ENCODE data around the gene KIF1B.
"Not testable (repeated sequence)": the region's sequence is repeated elsewhere in the genome, so short reads cannot be mapped to it uniquely, and the experiment has no call there.

The KIF1B gene

GRCh38 chr1:10242811-10243210 is 32.4 kb downstream of the KIF1B start:
- DNase-seq = no peak

- DNase-seq = no peak
Observed at GRCh38 chr1:10245674-10246073, 35.3 kb downstream of the KIF1B start.

GRCh38 chr1:10249808-10250457 is 39.6 kb downstream of the KIF1B start:
- no peak for DNase-seq

- no peak for DNase-seq
Observed at GRCh38 chr1:10250663-10251062, 40.3 kb downstream of the KIF1B start.

GRCh38 chr1:10251325-10252108 is 41.1 kb downstream of the KIF1B start:
- DNase-seq = not testable (repeated sequence)

GRCh38 chr1:10252508-10252907 is 42.1 kb downstream of the KIF1B start:
- DNase-seq = no peak

- no peak for DNase-seq
Observed at GRCh38 chr1:10253149-10253548, 42.8 kb downstream of the KIF1B start.

- no peak for DNase-seq
Observed at GRCh38 chr1:10253755-10254154, 43.4 kb downstream of the KIF1B start.

GRCh38 chr1:10257851-10258250 is 47.5 kb downstream of the KIF1B start:
- DNase-seq = no peak

GRCh38 chr1:10259547-10259946 is 49.2 kb downstream of the KIF1B start:
- not testable (repeated sequence) for DNase-seq

GRCh38 chr1:10263450-10264082 is 53.2 kb downstream of the KIF1B start:
- no peak for DNase-seq

GRCh38 chr1:10265027-10265426 is 54.7 kb downstream of the KIF1B start:
- no peak for DNase-seq

GRCh38 chr1:10265900-10266299 is 55.5 kb downstream of the KIF1B start:
- DNase-seq = no peak

- DNase-seq = no peak
Observed at GRCh38 chr1:10267319-10267718, 56.9 kb downstream of the KIF1B start.

GRCh38 chr1:10267921-10268320 is 57.6 kb downstream of the KIF1B start:
- DNase-seq = no peak

GRCh38 chr1:10271090-10271489 is 60.7 kb downstream of the KIF1B start:
- no peak for DNase-seq

- DNase-seq = no peak
Observed at GRCh38 chr1:10271869-10272268, 61.5 kb downstream of the KIF1B start.

- no peak for DNase-seq
Observed at GRCh38 chr1:10272274-10272673, 61.9 kb downstream of the KIF1B start.

GRCh38 chr1:10278880-10279279 is 68.5 kb downstream of the KIF1B start:
- DNase-seq = no peak

- DNase-seq = no peak
Observed at GRCh38 chr1:10280439-10281350, 70.3 kb downstream of the KIF1B start.

- peak; percentile 14 for DNase-seq
Observed at GRCh38 chr1:10283318-10283984, 73.1 kb downstream of the KIF1B start.

GRCh38 chr1:10286244-10286643 is 75.9 kb downstream of the KIF1B start:
- no peak for DNase-seq
